ENCODE data around the gene GBX1. TPM values are rescaled to one million over a fixed set of nuclear protein-coding genes. Genes with fewer than 3 reads are reported as not detected.

GBX1 gene
- total and polyA plus RNA-seq, 2 donors (not counting 1 experiment from before 2014, with no cell fraction given) = not detected

GRCh38 chr7:151209588-151209987 is 42.1 kb upstream of the GBX1 start:
- no peak overlapping the region for H3K4me2 ChIP-seq (ENCODE audit: extremely low read depth, insufficient read depth, low read length)
- H3K9me3 ChIP-seq (ENCODE audit: control insufficient read depth, insufficient read depth, low read depth, low read length) = no peaks in the 10 kb centered on the region

GRCh38 chr7:151208253-151208862 is 40.9 kb upstream of the GBX1 start:
- no peak overlapping the region for H3K9ac ChIP-seq (ENCODE audit: insufficient read depth, low read length)
- H4K20me1 ChIP-seq (ENCODE audit: control insufficient read depth, extremely low read depth, insufficient read depth, low read length) = no peaks in the 10 kb centered on the region
- no peaks in the 10 kb centered on the region for H3K36me3 ChIP-seq (ENCODE audit: control insufficient read depth, insufficient read depth, low read length)
- no peaks in the 10 kb centered on the region for H3K9me3 ChIP-seq (ENCODE audit: control insufficient read depth, insufficient read depth, low read depth, low read length)
- no peak overlapping the region for H2AFZ ChIP-seq (ENCODE audit: low read length)
- H3K4me3 ChIP-seq (replicated peaks in 1 of 4; ENCODE audit: control extremely low read depth in 1 of 4, insufficient read depth in 1 of 4, low read depth in 3 of 4, low read length in 4 of 4) = no peak overlapping the region
- H3K27ac ChIP-seq (ENCODE audit: insufficient read depth, low read length) = no peak overlapping the region
- DNase-seq (ENCODE audit: low read depth in 2 of 2) = no peak
- TF ChIP-seq EZH2 (IDR thresholded peaks at IDR 0.05; ENCODE audit: low read length, missing control alignments) (no peak), CTCF (conservative IDR thresholded peaks at IDR 0.05 in 1 of 2, IDR thresholded peaks at IDR 0.05 in 1 of 2; ENCODE audit: low read depth in 1 of 2, low read length in 2 of 2) (no peak)
- no peaks in the 10 kb centered on the region for H3K4me1 ChIP-seq (ENCODE audit: control insufficient read depth, extremely low read depth, insufficient read depth, low read length)
- H3K4me2 ChIP-seq (ENCODE audit: extremely low read depth, insufficient read depth, low read length) = no peak overlapping the region
- H3K79me2 ChIP-seq (ENCODE audit: control insufficient read depth, insufficient read depth, low read length) = no peaks in the 10 kb centered on the region
- H3K27me3 ChIP-seq (ENCODE audit: control insufficient read depth, insufficient read depth, low read length) = peaks cover 31% of the 10 kb centered on the region

More at GRCh38 chr7:151209588-151209987, 42.1 kb upstream of the GBX1 start:
- Histone ChIP-seq H3K27me3 (ENCODE audit: control insufficient read depth, insufficient read depth, low read length) (peaks cover 28% of the 10 kb centered on the region), H2AFZ (ENCODE audit: low read length) (no peak overlapping the region), H3K4me1 (ENCODE audit: control insufficient read depth, extremely low read depth, insufficient read depth, low read length) (no peaks in the 10 kb centered on the region), H3K79me2 (ENCODE audit: control insufficient read depth, insufficient read depth, low read length) (no peaks in the 10 kb centered on the region), H3K27ac (ENCODE audit: insufficient read depth, low read length) (no peak overlapping the region), H3K9ac (ENCODE audit: insufficient read depth, low read length) (no peak overlapping the region), H3K4me3 (replicated peaks in 1 of 4; ENCODE audit: control extremely low read depth in 1 of 4, insufficient read depth in 1 of 4, low read depth in 3 of 4, low read length in 4 of 4) (no peak overlapping the region), H3K36me3 (ENCODE audit: control insufficient read depth, insufficient read depth, low read length) (no peaks in the 10 kb centered on the region), H4K20me1 (ENCODE audit: control insufficient read depth, extremely low read depth, insufficient read depth, low read length) (no peaks in the 10 kb centered on the region)
- TF ChIP-seq EZH2 (IDR thresholded peaks at IDR 0.05; ENCODE audit: low read length, missing control alignments) = no peak
- no peak for TF ChIP-seq CTCF (conservative IDR thresholded peaks at IDR 0.05 in 1 of 2, IDR thresholded peaks at IDR 0.05 in 1 of 2; ENCODE audit: low read depth in 1 of 2, low read length in 2 of 2)
- no peak for DNase-seq (ENCODE audit: low read depth in 2 of 2)

- Histone ChIP-seq H2AFZ (ENCODE audit: low read length) (no peak overlapping the region), H3K4me1 (ENCODE audit: control insufficient read depth, extremely low read depth, insufficient read depth, low read length) (no peaks in the 10 kb centered on the region), H3K4me2 (ENCODE audit: extremely low read depth, insufficient read depth, low read length) (no peak overlapping the region), H3K9me3 (ENCODE audit: control insufficient read depth, insufficient read depth, low read depth, low read length) (no peaks in the 10 kb centered on the region), H3K27me3 (ENCODE audit: control insufficient read depth, insufficient read depth, low read length) (peaks cover 33% of the 10 kb centered on the region), H3K36me3 (ENCODE audit: control insufficient read depth, insufficient read depth, low read length) (no peaks in the 10 kb centered on the region), H4K20me1 (ENCODE audit: control insufficient read depth, extremely low read depth, insufficient read depth, low read length) (no peaks in the 10 kb centered on the region), H3K27ac (ENCODE audit: insufficient read depth, low read length) (no peak overlapping the region), H3K4me3 (replicated peaks in 1 of 4; ENCODE audit: control extremely low read depth in 1 of 4, insufficient read depth in 1 of 4, low read depth in 3 of 4, low read length in 4 of 4) (no peak overlapping the region), H3K9ac (ENCODE audit: insufficient read depth, low read length) (no peak overlapping the region), H3K79me2 (ENCODE audit: control insufficient read depth, insufficient read depth, low read length) (no peaks in the 10 kb centered on the region)
- TF ChIP-seq EZH2 (IDR thresholded peaks at IDR 0.05; ENCODE audit: low read length, missing control alignments) (no peak), CTCF (conservative IDR thresholded peaks at IDR 0.05 in 1 of 2, IDR thresholded peaks at IDR 0.05 in 1 of 2; ENCODE audit: low read depth in 1 of 2, low read length in 2 of 2) (no peak)
- DNase-seq (ENCODE audit: low read depth in 2 of 2) = no peak
These were observed 40.3 kb upstream of the GBX1 start for GRCh38 chr7:151207804-151208203.

All from fibroblast of lung (primary cell).